Calu3 (cell line): Measurements from ENCODE around the gene THSD7B. TPM values are rescaled to one million over a fixed set of nuclear protein-coding genes. Genes with fewer than 3 reads are reported as not detected.

Experiments
- BruUV-seq: library from RNA; stranded (reverse); fragments of 400-500 nt; replicated peaks from 2 replicates; lab custom pipeline; 2021; lab: Mats Ljungman, UMichigan
- CTCF ChIA-PET: fragments of 300-600 bp; sonication (Branson Sonifier 250); formaldehyde crosslinking; loops from one replicate; lab custom pipeline; 2022; ENCODE audit warnings: antibody characterized with exemption; lab: Charles Lee
- DNase-seq: peaks from one replicate; pipeline ENCODE4 v3.0.0; 2022
- H3K27ac Mint-ChIP-seq: one replicate; pipeline ENCODE4 v1.8.0; 2022; ENCODE audit warnings: mixed read lengths; ENCODE audit not compliant: unreplicated experiment
- H3K27me3 Mint-ChIP-seq: one replicate; pipeline ENCODE4 v1.8.0; 2022; ENCODE audit warnings: mixed read lengths; ENCODE audit not compliant: unreplicated experiment
- H3K36me3 Mint-ChIP-seq: one replicate; pipeline ENCODE4 v1.8.0; 2022; ENCODE audit warnings: mild to moderate bottlenecking, moderate library complexity, mixed read lengths; ENCODE audit not compliant: insufficient read depth, unreplicated experiment
- H3K4me1 Mint-ChIP-seq: one replicate; pipeline ENCODE4 v1.8.0; 2022; ENCODE audit warnings: mild to moderate bottlenecking, low read depth, mixed read lengths; ENCODE audit not compliant: unreplicated experiment
- H3K4me3 Mint-ChIP-seq: one replicate; pipeline ENCODE4 v1.8.0; 2022; ENCODE audit warnings: mild to moderate bottlenecking, low read depth, moderate library complexity, mixed read lengths; ENCODE audit not compliant: unreplicated experiment
- H3K9me3 Mint-ChIP-seq: one replicate; pipeline ENCODE4 v1.8.0; 2022; ENCODE audit warnings: low read depth, mixed read lengths; ENCODE audit not compliant: unreplicated experiment
- CTCF ChIP-seq: fragments of 200-600 bp; IDR thresholded peaks from one replicate; pipeline ENCODE4 v1.8.0; 2022; ENCODE audit warnings: antibody characterized with exemption; ENCODE audit not compliant: unreplicated experiment
- intact Hi-C: fragments of 100-400 bp; cut with micrococcal nuclease; formaldehyde crosslinking; loops from one replicate; pipeline ENCODE4 v1.10.0; 2022; ENCODE audit not compliant: unreplicated experiment
- total RNA-seq: library from RNA; stranded (reverse); gene quantifications from 2 replicates; pipeline ENCODE4 v1.2.3, GENCODE V29; 2022

THSD7B gene
- total RNA-seq, 1 experiment from 2014 or later, result not detected

GRCh38 chr2:137254052-137254451 is 488.7 kb downstream of the THSD7B start:
- no TSS peak for BruUV-seq
- CTCF ChIA-PET, result no interaction called here
- Mint-ChIP-seq H3K4me3 (no peak overlapping the region), H3K27me3 (no peaks in the 10 kb centered on the region), H3K27ac (no peak overlapping the region), H3K4me1 (peaks cover 21% of the 10 kb centered on the region), H3K9me3 (no peaks in the 10 kb centered on the region), H3K36me3 (no peaks in the 10 kb centered on the region)
- intact Hi-C loops, result no loop called here
- no peak for TF ChIP-seq CTCF
- no peak for DNase-seq

DNA sequence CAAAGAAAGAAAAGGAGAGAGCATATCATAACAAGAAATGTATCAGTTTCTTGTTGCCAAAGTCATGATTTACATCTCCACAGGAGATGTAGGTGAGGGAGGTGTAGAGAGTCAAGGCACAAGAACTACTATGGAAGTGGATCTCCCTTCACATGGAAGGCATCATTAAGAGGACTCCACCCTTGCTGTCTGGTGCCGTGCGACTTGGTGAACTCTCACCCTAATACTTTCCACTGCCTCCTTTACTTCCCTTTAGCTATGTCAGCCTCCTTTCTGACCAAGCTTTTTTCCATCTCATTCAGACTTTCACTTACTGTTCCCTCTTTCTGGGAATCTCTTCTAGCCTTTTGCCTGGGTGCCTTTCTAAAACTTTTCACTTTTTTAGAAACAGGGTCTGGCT is 490.0 kb downstream of the THSD7B start:
- H3K4me1 Mint-ChIP-seq, result peaks cover 21% of the 10 kb centered on the region
- H3K27ac Mint-ChIP-seq, result no peak overlapping the region
- CTCF ChIA-PET, result no interaction called here

DNA sequence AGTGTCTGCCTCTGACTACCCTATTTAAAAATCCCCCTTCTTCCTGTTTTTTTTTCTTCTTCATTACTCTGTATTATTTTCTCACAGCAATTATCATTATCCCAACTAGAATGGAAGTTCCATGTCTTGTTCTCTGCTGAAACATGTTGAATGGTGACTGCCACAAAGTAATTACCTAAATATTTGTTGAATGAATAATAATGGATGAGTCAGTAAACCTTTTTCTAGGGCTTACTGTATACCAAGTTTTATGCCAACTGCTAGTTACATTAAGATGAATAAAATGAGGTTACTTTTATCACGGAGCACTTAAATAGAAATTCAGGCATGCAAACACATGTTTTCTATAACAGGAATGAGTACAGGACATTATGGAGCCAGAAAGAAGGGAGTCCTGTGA is 490.6 kb downstream of the THSD7B start:
- H3K27ac Mint-ChIP-seq, result peak overlapping the region; percentile 4
- no peaks in the 10 kb centered on the region for H3K9me3 Mint-ChIP-seq
- CTCF ChIA-PET, result no interaction called here
- DNase-seq, result no peak
- H3K4me3 Mint-ChIP-seq, result no peak overlapping the region
- H3K36me3 Mint-ChIP-seq, result no peaks in the 10 kb centered on the region
- no peaks in the 10 kb centered on the region for H3K27me3 Mint-ChIP-seq
- BruUV-seq, result no TSS peak
- peaks cover 21% of the 10 kb centered on the region for H3K4me1 Mint-ChIP-seq
- intact Hi-C loops, result no loop called here
- TF ChIP-seq CTCF, result no peak

More for the DNA sequence above, 490.0 kb downstream of the THSD7B start:
- intact Hi-C loops, result no loop called here
- H3K27me3 Mint-ChIP-seq, result no peaks in the 10 kb centered on the region
- TF ChIP-seq CTCF, result no peak
- no peaks in the 10 kb centered on the region for H3K36me3 Mint-ChIP-seq
- H3K4me3 Mint-ChIP-seq, result no peak overlapping the region
- no peak for DNase-seq
- BruUV-seq, result no TSS peak
- H3K9me3 Mint-ChIP-seq, result no peaks in the 10 kb centered on the region

DNA sequence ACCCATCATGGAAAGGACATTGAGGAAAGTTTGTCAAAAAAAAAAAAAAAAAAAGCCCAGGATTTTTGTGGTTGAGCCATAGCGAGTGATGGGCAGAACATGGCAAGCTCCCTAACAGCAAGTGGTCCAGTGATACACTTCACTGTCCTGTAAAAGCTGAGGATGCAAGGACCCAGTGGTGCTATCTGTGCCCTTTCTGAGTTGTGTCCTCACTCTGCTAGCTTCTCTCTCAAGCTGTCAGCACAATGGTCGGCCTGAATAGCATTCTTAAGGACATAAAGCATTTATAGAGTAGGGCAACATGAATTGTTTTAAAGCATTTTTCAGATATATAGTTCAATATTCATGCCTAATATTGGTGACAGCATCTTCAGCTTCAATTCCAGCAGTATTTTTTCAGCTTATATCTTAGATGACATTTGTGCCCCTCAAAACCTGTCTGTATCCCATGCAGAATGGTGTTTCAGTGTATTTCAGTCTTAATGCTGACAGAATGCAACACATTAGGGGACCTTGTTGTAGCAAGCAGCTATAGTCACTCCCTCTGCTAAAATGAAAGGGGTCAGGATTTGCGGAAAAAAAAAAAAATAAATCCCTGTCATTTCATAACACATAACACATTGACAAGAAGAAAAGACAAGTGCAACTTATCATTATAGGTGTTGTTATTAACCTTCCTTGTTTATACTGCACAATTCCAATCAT is 496.7 kb downstream of the THSD7B start:
- H3K4me1 Mint-ChIP-seq, result no peaks in the 10 kb centered on the region
- H3K27ac Mint-ChIP-seq, result no peak overlapping the region
- H3K9me3 Mint-ChIP-seq, result no peaks in the 10 kb centered on the region
- H3K27me3 Mint-ChIP-seq, result no peaks in the 10 kb centered on the region
- no peak overlapping the region for H3K4me3 Mint-ChIP-seq
- BruUV-seq, result no TSS peak
- intact Hi-C loops, result no loop called here
- CTCF ChIA-PET, result interaction anchor here (0.5 to 0.7 kb wide), 2 partner anchors 19 to 411 kb away, joined by 3 to 4 read pairs; no protein-coding TSS in a partner anchor
- TF ChIP-seq CTCF, result no peak
- no peaks in the 10 kb centered on the region for H3K36me3 Mint-ChIP-seq
- DNase-seq, result no peak
